ENCODE results near the gene TEP1.
A peak's percentile ranks its signal among the peaks of the same experiment; 100 is the strongest.
"Not testable (repeated sequence)": the region's sequence is repeated elsewhere in the genome, so short reads cannot be mapped to it uniquely, and the experiment has no call there.

TEP1 gene

GRCh38 chr14:20343862-20344220 is 69.5 kb downstream of the TEP1 start:
- no peak for DNase-seq (ENCODE audit: low read depth in 2 of 2, low spot score in 1 of 2)

GRCh38 chr14:20343092-20343861 is 70.0 kb downstream of the TEP1 start, which contains the start of gene PARP2:
Gene PARP2, plus strand, starts transcription at chr14:20343635. Its CDS starts 7 bp downstream, at chr14:20343642.
- peak; percentile 73 to 83 for DNase-seq (ENCODE audit: low read depth in 2 of 2, low spot score in 1 of 2)

GRCh38 chr14:20341646-20342045 is 71.7 kb downstream of the TEP1 start:
- DNase-seq (ENCODE audit: low read depth in 2 of 2, low spot score in 1 of 2): no peak

- not testable (repeated sequence) for DNase-seq (ENCODE audit: low read depth in 2 of 2, low spot score in 1 of 2)
These were observed 72.3 kb downstream of the TEP1 start for GRCh38 chr14:20341032-20341431.

GRCh38 chr14:20334017-20334416 is 79.3 kb downstream of the TEP1 start:
- DNase-seq (ENCODE audit: low read depth in 2 of 2, low spot score in 1 of 2): no peak

- no peak for DNase-seq (ENCODE audit: low read depth in 2 of 2, low spot score in 1 of 2)
These were observed 79.8 kb downstream of the TEP1 start for GRCh38 chr14:20333494-20333841.

GRCh38 chr14:20332788-20333493 is 80.4 kb downstream of the TEP1 start, which contains the start of gene CCNB1IP1:
Gene CCNB1IP1, minus strand, starts transcription at chr14:20333279. Its CDS starts 16,756 bp downstream, at chr14:20316523.
- DNase-seq (ENCODE audit: low read depth in 2 of 2, low spot score in 1 of 2): no peak

GRCh38 chr14:20332431-20332787 is 80.9 kb downstream of the TEP1 start:
- DNase-seq (ENCODE audit: low read depth in 2 of 2, low spot score in 1 of 2): no peak

- DNase-seq (ENCODE audit: low read depth in 2 of 2, low spot score in 1 of 2): no peak
These were observed 82.2 kb downstream of the TEP1 start for GRCh38 chr14:20331053-20331613.

- DNase-seq (ENCODE audit: low read depth in 2 of 2, low spot score in 1 of 2): no peak
These were observed 83.9 kb downstream of the TEP1 start for GRCh38 chr14:20329355-20329754.

GRCh38 chr14:20328705-20329104 is 84.6 kb downstream of the TEP1 start:
- DNase-seq (ENCODE audit: low read depth in 2 of 2, low spot score in 1 of 2): no peak

- no peak for DNase-seq (ENCODE audit: low read depth in 2 of 2, low spot score in 1 of 2)
These were observed 86.1 kb downstream of the TEP1 start for GRCh38 chr14:20327005-20327869.

- DNase-seq (ENCODE audit: low read depth in 2 of 2, low spot score in 1 of 2): no peak
These were observed 95.6 kb downstream of the TEP1 start for GRCh38 chr14:20317720-20318119.
